AG04449 (cell line): Measurements from ENCODE around the gene BIN1.

Experiments
- CTCF ChIA-PET: fragments of 350-600 bp; formaldehyde crosslinking; extraction: SDS; loops from one replicate; lab custom pipeline; 2021; ENCODE audit warnings: antibody characterized with exemption; lab: Yijun Ruan, JAX
- POLR2A ChIA-PET: fragments of 400-600, 350-600 bp; formaldehyde crosslinking; extraction: SDS; loops from one replicate; lab custom pipeline; 2020; ENCODE audit warnings: antibody characterized with exemption, inconsistent platforms; lab: Yijun Ruan, JAX
- DNase-seq: peaks from one replicate; pipeline ENCODE4 v3.0.0-alpha.2; 2010; ENCODE audit warnings: low read depth, low spot score
- H3K4me3 ChIP-seq: 2 replicates; pipeline ENCODE4 v1.5.1; 2011; ENCODE audit warnings: low read depth, mild to moderate bottlenecking, control low read depth, low read length
- TF ChIP-seq, protein P1 (sequence below): IDR thresholded peaks from one replicate; pipeline ENCODE4 v1.5.1; 2011; ENCODE audit warnings: mild to moderate bottlenecking, moderate library complexity, low read length, control low read depth, inconsistent platforms; ENCODE audit not compliant: insufficient read depth; ENCODE audit errors: missing control alignments

The BIN1 gene

DNA sequence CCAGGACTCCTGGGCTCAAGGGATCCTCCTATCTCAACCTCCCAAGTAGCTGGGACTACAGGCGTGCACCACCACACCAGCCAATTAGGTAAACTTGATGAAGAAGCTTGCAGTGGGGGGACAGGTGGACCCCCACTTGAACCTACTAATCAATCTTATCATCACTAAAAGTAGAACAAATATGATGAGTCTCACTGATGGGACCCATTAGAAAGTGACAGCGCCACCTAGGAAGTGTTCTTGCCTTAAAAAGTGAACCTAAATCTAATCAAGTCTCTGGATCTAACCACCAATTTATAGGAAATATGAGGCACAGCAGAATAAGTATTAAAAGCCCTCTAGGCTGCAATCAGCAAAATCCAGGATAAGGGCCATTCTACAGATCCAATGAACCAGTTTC, 79.2 kb downstream of the BIN1 start:
- no peak overlapping the region for H3K4me3 ChIP-seq
- no peak for DNase-seq
- CTCF ChIA-PET = interaction anchor here (1.2 to 1.3 kb wide), 2 partner anchors 15 to 23 kb away, joined by 3 to 4 read pairs; no protein-coding TSS in a partner anchor
- TF ChIP-seq, protein P1, sequence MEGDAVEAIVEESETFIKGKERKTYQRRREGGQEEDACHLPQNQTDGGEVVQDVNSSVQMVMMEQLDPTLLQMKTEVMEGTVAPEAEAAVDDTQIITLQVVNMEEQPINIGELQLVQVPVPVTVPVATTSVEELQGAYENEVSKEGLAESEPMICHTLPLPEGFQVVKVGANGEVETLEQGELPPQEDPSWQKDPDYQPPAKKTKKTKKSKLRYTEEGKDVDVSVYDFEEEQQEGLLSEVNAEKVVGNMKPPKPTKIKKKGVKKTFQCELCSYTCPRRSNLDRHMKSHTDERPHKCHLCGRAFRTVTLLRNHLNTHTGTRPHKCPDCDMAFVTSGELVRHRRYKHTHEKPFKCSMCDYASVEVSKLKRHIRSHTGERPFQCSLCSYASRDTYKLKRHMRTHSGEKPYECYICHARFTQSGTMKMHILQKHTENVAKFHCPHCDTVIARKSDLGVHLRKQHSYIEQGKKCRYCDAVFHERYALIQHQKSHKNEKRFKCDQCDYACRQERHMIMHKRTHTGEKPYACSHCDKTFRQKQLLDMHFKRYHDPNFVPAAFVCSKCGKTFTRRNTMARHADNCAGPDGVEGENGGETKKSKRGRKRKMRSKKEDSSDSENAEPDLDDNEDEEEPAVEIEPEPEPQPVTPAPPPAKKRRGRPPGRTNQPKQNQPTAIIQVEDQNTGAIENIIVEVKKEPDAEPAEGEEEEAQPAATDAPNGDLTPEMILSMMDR = no peak
- POLR2A ChIA-PET = no interaction called here

DNA sequence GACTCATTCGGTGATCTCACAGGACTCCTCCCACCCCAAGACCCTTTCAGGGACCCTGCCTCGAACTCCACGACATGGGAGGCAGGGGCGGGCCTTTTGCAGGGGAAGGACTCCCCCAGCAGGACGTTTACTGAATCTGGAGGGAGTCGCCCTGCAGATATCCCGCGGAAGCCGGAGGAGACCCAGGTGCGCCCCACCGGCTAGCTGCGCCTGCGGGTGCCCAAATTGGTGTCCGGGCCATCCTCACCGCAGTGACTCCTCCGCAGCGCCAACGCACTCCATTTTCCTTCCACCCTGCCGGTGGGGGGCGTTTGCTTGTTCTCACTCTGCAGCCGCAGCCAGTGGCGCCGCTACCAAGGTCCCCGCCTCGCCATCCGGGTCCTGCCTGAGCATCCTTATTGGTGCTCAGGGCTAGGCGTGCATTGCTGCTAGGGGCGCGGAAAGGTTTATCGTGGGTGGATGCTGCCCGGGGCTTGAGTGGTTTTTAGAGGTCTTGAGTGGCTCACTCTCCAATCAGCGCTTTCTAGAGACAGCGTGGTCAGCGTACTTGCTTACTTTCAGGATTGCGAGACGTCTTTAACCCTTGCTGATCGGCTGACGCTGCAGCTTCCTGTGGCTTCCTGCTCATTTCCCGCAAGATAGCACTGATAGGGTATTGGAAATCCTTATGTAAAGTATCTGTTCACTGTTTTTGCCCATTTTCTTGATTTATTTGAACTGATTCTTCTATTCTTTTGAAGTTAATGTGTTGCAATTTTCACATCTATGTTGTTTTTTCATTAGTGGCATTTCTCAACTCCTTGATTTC, 81.4 kb downstream of the BIN1 start:
- TF ChIP-seq, protein P1 = peak; percentile 57
- POLR2A ChIA-PET = no interaction called here
- H3K4me3 ChIP-seq = peak overlapping the region; percentile 64
- DNase-seq = peak; percentile 24
- CTCF ChIA-PET = interaction anchor here (0.7 kb wide), 1 partner anchor 18 kb away, joined by 3 read pairs; no protein-coding TSS in a partner anchor

DNA sequence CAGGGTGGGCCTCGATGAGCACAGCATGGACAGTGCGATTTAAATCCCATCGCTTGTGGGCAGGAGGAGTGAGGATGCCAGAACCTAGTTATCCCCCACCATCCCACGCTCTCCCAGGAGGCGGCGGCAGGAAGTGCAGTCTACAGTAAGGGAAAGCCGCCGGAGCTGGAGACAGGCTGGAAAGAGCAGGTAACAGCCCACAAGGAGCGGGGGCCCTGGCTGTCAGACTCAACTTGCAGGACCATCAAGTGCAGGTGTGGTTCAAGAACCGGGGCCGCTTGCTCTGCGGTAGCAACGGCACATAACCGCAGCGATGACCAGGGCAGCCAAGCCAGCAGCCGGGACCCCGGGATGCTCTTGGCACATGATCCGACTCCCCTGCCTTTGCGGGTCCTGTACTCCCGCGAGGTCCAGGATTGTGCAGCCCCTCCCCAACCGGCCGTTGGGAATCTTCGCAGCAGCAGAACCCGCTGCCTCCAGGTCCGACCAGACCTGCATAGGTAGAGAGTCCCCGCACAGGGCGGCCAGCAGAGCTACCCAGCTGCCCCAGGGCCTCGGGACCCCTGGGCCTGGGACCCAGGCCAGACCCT, 82.1 kb downstream of the BIN1 start:
- TF ChIP-seq, protein P1 = peak; percentile 49
- CTCF ChIA-PET = interaction anchor here (0.7 to 0.8 kb wide), 2 partner anchors 18 to 23 kb away, joined by 3 read pairs; no protein-coding TSS in a partner anchor
- H3K4me3 ChIP-seq = peak overlapping the region; percentile 64
- POLR2A ChIA-PET = no interaction called here
- DNase-seq = no peak

DNA sequence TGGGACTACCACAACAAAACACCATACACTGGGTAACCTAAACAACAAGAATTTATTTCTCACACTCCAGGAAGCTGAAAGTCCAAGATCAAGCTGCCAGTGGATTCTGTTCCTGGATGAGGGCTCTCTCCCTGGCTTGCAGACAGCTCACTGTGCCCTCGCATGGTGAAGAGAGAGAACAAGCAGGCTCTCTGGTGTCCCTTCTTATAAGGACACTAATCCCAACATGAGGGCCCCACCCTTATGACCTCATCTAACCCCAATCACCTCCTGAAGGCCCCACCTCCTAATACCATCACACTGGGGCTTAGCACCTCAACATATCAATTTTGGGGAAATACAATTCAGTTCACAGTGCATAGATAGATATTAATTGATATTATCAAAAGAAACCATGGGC, 83.5 kb downstream of the BIN1 start:
- H3K4me3 ChIP-seq = no peak overlapping the region
- POLR2A ChIA-PET = no interaction called here
- TF ChIP-seq, protein P1 = no peak
- CTCF ChIA-PET = interaction anchor here (0.9 to 1.7 kb wide), 2 partner anchors 10 to 27 kb away, joined by 4 to 6 read pairs; no protein-coding TSS in a partner anchor
- DNase-seq = no peak

DNA sequence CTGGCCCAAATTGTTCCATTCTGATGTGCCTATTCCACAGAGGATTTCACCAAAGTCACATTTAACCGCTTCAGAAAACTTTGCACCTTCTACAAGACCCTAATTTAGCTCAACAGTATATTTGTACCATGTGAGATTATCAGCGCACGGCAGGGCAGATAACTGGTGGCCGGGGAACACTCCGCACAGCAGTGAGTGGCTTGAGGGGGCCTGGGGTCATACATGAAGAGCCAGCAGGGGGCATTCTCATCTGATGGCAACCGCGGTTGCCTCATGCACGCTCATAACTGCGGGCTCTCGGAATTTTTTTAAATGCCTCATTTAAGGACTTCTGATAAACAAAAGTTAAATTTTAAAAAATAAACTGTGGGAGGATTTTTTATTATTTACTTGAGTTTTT, 84.1 kb downstream of the BIN1 start:
- no peak overlapping the region for H3K4me3 ChIP-seq
- no peak for DNase-seq
- TF ChIP-seq, protein P1 = no peak
- ChIA-PET CTCF (interaction anchor here (0.9 to 1.7 kb wide), 2 partner anchors 10 to 28 kb away, joined by 4 to 6 read pairs; no protein-coding TSS in a partner anchor), POLR2A (no interaction called here)

DNA sequence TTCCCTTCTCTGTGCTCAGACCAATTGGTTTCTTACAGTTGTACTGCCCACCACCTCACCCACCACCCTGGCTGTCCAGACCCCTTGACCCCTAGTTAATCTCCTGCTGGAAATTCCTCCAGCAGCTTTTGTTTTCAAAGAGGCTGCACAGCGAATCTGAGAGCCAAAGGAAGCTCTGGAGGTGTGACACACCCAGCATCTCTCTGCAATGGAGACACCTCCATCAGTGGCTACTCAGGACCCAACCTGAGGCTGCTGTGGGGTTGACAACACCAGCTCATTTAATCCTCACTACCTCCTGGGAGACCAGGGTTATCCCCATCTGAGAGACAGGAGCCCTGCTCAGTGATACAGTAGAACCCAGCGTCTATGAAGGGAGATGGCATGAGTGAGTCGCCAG, 86.4 kb downstream of the BIN1 start:
- DNase-seq = no peak
- TF ChIP-seq, protein P1 = no peak

More for the DNA sequence above, 86.4 kb downstream of the BIN1 start:
- H3K4me3 ChIP-seq = no peak overlapping the region
- POLR2A ChIA-PET = no interaction called here
- CTCF ChIA-PET = interaction anchor here (1.4 kb wide), 1 partner anchor 17 kb away, joined by 3 read pairs; no protein-coding TSS in a partner anchor
